ENCODE measurements around the gene PLEKHH1.

GRCh38 chr14:67579636-67580035 lies 46.5 kb downstream of the PLEKHH1 start:
- TF ChIP-seq, protein P1, sequence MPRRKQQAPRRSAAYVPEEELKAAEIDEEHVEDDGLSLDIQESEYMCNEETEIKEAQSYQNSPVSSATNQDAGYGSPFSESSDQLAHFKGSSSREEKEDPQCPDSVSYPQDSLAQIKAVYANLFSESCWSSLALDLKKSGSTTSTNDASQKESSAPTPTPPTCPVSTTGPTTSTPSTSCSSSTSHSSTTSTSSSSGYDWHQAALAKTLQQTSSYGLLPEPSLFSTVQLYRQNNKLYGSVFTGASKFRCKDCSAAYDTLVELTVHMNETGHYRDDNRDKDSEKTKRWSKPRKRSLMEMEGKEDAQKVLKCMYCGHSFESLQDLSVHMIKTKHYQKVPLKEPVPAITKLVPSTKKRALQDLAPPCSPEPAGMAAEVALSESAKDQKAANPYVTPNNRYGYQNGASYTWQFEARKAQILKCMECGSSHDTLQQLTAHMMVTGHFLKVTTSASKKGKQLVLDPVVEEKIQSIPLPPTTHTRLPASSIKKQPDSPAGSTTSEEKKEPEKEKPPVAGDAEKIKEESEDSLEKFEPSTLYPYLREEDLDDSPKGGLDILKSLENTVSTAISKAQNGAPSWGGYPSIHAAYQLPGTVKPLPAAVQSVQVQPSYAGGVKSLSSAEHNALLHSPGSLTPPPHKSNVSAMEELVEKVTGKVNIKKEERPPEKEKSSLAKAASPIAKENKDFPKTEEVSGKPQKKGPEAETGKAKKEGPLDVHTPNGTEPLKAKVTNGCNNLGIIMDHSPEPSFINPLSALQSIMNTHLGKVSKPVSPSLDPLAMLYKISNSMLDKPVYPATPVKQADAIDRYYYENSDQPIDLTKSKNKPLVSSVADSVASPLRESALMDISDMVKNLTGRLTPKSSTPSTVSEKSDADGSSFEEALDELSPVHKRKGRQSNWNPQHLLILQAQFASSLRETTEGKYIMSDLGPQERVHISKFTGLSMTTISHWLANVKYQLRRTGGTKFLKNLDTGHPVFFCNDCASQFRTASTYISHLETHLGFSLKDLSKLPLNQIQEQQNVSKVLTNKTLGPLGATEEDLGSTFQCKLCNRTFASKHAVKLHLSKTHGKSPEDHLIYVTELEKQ (tag by site-specific recombination; IDR thresholded peaks at IDR 0.05; ENCODE audit: borderline replicate concordance), result no peak
- TF ChIP-seq, protein P2, sequence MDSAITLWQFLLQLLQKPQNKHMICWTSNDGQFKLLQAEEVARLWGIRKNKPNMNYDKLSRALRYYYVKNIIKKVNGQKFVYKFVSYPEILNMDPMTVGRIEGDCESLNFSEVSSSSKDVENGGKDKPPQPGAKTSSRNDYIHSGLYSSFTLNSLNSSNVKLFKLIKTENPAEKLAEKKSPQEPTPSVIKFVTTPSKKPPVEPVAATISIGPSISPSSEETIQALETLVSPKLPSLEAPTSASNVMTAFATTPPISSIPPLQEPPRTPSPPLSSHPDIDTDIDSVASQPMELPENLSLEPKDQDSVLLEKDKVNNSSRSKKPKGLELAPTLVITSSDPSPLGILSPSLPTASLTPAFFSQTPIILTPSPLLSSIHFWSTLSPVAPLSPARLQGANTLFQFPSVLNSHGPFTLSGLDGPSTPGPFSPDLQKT (IDR thresholded peaks at IDR 0.05; ENCODE audit: borderline replicate concordance, low read depth, low read length), result no peak
- TF ChIP-seq, protein P3, sequence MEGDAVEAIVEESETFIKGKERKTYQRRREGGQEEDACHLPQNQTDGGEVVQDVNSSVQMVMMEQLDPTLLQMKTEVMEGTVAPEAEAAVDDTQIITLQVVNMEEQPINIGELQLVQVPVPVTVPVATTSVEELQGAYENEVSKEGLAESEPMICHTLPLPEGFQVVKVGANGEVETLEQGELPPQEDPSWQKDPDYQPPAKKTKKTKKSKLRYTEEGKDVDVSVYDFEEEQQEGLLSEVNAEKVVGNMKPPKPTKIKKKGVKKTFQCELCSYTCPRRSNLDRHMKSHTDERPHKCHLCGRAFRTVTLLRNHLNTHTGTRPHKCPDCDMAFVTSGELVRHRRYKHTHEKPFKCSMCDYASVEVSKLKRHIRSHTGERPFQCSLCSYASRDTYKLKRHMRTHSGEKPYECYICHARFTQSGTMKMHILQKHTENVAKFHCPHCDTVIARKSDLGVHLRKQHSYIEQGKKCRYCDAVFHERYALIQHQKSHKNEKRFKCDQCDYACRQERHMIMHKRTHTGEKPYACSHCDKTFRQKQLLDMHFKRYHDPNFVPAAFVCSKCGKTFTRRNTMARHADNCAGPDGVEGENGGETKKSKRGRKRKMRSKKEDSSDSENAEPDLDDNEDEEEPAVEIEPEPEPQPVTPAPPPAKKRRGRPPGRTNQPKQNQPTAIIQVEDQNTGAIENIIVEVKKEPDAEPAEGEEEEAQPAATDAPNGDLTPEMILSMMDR (tag by site-specific recombination; IDR thresholded peaks at IDR 0.05), result no peak
- TF ChIP-seq ZNF311 (tag by site-specific recombination; IDR thresholded peaks at IDR 0.05; ENCODE audit: borderline replicate concordance) (no peak), ZNF335 (tag by site-specific recombination; conservative IDR thresholded peaks at IDR 0.05) (no peak), ZBTB26 (tag by site-specific recombination; optimal IDR thresholded peaks at IDR 0.05) (no peak), REST (tag by site-specific recombination; IDR thresholded peaks at IDR 0.05) (no peak), HOXD13 (CRISPR knock-in tag; IDR thresholded peaks at IDR 0.05; ENCODE audit: borderline replicate concordance) (no peak), ZNF324 (tag by site-specific recombination; IDR thresholded peaks at IDR 0.05) (no peak), ZSCAN23 (tag by site-specific recombination; IDR thresholded peaks at IDR 0.05) (no peak), ZNF24 (tag by site-specific recombination; IDR thresholded peaks at IDR 0.05) (no peak), ZNF530 (tag by site-specific recombination; IDR thresholded peaks at IDR 0.05; ENCODE audit: low read depth) (no peak)
- TF ChIP-seq, protein P4, sequence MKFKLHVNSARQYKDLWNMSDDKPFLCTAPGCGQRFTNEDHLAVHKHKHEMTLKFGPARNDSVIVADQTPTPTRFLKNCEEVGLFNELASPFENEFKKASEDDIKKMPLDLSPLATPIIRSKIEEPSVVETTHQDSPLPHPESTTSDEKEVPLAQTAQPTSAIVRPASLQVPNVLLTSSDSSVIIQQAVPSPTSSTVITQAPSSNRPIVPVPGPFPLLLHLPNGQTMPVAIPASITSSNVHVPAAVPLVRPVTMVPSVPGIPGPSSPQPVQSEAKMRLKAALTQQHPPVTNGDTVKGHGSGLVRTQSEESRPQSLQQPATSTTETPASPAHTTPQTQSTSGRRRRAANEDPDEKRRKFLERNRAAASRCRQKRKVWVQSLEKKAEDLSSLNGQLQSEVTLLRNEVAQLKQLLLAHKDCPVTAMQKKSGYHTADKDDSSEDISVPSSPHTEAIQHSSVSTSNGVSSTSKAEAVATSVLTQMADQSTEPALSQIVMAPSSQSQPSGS (tag by site-specific recombination; IDR thresholded peaks at IDR 0.05; ENCODE audit: low read depth), result no peak
